GM18507 (cell line): ENCODE results near the gene KLC1.

ENCODE experiments used
- DNase-seq: peaks from one replicate; pipeline ENCODE4 v3.0.0; 2011; ENCODE audit warnings: low read depth; ENCODE audit not compliant: insufficient read length; ENCODE audit errors: extremely low spot score
- FAIRE-seq: peaks from 2 replicates; lab custom pipeline; 2011; peaks lifted over from hg19 to GRCh38; lab: Jason Lieb, UNC

KLC1 gene

DNA sequence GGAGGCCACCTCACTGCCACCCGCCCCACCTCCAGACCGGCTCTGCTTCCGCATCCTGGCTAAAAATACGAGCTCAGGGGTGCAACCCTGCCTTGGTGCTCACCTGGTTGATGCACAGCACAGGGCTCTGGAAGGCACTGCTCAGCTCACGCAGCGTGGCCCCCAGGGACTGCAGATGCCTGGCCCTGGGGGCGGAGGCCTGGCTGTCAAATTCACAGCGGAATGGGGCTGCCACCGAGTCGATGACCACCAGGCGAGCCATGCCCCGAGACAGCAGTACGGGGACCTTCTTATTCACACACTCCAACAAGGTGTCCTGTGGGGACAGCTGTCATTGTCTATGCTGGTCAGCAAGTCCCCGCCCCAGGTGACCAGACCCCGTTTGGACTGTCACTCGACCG, 70.2 kb downstream of the KLC1 start:
- FAIRE-seq (no peak), DNase-seq (no peak)

- FAIRE-seq, result no peak
- DNase-seq, result no peak
These were observed 71.1 kb downstream of the KLC1 start for GRCh38 chr14:103699901-103700752.

GRCh38 chr14:103700753-103701490, 71.9 kb downstream of the KLC1 start:
- FAIRE-seq, result no peak
- DNase-seq, result no peak

DNA sequence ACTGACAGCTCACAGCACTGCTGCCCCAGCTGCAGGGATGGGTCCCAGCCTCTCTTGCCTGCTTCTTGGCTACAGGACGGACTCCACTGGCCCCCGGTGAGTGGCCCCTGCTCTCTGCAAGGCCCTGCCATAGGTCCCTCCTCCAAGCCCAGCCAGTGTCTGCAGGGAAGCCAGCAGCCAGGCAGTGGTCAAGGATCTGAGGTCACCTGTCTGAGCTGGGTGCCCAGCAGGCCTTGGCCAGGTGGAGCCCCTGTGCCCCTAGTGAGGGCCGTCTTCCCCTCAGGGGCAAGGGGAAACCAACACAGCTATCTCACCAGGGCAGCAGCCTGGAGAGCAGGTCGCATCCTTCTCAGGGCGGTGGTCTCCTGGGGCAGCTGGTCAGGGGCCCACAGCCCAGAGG, 73.1 kb downstream of the KLC1 start:
- FAIRE-seq, result no peak

GRCh38 chr14:103702497-103703432, 73.8 kb downstream of the KLC1 start:
- no peak for DNase-seq
- no peak for FAIRE-seq

More for the DNA sequence above, 73.1 kb downstream of the KLC1 start:
- DNase-seq, result no peak

DNA sequence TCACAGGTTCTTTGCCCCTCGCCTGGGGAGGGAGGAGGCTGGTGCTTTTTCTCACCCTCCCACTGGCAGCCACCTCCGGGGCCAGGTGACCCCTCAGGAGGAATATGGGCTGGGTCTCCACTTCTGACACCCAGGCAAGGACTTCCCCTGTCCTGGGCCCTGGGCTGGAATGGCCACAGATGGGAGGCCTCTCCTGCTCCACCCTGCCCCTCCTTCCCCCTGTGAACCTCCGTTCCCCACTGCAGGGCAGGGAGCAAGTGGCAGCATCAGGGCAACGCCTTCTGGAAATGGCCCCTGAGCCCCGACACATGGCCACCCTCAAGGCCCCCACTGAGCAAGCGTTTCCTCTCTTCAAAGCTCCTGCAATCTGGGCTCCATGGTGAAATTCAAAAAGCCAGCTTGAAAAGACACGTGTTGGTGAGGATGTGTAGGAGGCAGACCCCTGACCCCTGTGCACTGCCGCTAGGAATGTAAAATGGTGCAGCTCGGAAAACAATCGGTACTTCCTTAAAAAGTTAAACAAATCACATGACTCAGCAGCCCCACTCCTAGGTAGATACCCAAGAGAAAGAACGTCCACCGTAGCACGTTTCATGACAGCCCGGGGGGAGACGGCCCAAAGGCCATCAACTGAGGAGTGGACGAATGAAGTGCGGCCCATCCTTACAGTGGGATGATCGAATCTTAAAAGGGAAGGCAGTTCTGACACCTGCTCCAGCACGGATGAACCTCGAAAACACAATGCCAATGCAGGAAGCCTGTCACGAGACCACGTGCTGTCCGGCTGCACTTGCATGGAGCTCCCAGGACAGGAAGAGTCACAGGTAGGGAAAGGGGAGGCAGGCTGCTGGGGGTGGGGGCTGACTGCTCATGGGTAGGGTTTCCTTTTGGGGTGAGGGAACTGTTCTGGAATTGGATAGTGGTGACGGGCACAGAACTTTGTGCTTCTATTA, 74.7 kb downstream of the KLC1 start:
- FAIRE-seq (no peak), DNase-seq (no peak)

DNA sequence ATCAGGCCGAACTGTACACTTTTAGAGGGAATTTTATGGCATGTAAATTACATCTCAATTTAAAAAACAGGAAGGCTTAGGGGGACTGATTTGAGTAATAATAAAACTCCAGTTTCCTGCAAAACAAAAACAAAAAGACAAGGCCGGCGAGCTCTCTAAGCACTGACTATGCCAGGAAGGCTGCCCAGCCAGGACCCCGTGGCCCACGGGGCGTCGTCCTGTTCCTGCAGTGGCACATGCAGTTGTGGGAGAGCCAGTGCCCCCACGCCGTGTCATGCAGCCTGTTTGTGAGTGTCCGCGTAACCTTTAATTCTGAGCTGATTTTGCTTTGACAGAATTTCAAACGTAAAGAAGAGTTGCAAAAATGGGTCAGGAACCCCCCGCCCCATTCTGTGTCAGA, 75.7 kb downstream of the KLC1 start:
- FAIRE-seq, result no peak
- no peak for DNase-seq

DNA sequence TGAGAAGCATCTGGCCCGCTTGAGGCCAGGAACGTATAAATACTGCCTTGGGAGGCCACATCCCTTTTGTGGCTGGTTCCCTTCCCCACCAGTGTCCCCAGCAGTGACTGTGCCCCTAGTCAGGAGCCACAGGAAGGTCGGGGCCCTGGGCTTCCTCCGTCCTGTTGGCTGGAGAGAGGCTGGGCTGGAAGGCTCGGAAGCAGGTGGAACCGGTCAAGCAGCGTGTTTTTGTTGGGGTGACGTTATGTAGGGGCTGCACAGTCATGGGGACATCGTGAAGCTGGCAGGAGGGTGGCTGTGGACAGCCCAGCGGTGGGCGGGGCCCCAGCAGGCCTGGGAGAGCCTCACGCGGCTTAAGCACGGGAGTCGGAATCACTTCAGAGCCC, 76.1 kb downstream of the KLC1 start:
- no peak for FAIRE-seq
- no peak for DNase-seq

DNA sequence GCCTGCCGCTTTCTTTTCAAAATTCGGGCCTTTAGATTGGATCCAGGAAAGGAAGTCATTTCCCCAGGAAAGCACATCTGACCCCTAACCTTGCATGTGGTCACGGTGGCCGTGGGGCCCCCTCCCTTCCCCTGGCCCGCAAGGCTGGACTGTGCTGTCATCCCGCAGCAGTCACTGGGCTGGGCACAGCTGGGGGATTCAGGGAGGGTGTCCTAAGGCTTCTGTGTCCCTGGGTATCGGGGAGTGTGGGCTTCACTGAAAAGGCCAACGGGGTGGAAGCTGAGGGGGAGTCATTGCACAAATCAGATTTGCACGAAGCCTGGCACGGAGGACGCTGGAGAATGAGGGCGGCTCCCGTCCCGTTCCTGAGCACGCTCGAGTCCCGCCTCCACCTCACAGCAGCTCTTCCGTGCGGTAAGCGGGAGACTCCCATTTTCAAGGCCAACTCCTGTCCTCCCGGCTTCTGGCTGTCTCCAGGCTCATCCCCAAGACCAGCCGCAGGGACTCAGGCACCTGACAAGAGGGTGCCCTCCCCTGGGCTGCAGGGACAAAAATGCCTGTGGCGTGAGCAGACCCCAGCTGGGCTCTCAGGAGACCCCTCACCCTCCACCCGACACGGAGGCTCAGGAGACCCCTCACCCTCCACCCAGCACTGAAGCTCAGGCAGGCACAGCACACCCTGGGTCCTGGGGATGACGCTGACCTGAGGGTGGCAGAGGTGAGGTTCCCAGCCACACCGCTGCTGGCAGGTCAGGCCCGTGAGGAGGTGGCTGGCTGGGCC, 76.7 kb downstream of the KLC1 start:
- DNase-seq (no peak), FAIRE-seq (no peak)

DNA sequence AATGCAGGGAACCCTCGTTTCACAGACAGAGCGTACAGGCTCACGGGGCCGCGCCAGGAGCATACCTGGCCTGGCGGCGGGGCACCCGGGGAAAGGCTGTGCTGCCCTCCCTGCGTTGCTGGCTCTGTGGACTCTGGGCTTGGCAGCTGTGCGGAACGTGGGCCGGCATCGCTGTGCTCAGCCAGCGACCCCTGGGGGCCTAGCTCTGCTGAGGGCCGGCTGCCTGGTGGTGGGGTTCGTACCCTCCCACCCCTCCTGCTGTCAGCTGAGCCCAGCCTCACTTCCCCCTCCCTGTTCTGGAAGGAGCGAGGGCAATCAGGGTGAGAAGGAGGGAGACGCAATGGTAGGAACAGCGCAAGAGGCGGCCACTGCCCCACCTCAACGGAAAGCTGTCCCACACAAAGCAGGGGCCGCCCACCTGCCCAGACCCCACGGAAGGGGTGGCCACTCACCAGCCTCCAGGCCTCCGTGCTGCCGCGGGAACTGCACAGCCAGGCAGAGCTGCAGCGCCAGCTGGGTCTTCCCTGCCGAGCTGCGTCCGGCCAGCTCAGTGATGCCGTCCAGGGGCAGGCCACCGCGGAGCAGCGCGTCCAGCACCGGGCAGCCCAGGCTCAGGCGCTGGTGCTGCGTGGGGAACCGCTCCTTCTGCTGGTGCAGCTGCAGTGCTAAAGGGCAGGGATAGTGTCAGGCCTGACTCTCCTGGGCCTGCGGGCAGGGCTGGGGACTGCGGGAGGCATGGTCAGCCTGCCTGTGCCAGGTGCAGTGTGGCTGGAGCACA, 77.7 kb downstream of the KLC1 start:
- DNase-seq (no peak), FAIRE-seq (no peak)

DNA sequence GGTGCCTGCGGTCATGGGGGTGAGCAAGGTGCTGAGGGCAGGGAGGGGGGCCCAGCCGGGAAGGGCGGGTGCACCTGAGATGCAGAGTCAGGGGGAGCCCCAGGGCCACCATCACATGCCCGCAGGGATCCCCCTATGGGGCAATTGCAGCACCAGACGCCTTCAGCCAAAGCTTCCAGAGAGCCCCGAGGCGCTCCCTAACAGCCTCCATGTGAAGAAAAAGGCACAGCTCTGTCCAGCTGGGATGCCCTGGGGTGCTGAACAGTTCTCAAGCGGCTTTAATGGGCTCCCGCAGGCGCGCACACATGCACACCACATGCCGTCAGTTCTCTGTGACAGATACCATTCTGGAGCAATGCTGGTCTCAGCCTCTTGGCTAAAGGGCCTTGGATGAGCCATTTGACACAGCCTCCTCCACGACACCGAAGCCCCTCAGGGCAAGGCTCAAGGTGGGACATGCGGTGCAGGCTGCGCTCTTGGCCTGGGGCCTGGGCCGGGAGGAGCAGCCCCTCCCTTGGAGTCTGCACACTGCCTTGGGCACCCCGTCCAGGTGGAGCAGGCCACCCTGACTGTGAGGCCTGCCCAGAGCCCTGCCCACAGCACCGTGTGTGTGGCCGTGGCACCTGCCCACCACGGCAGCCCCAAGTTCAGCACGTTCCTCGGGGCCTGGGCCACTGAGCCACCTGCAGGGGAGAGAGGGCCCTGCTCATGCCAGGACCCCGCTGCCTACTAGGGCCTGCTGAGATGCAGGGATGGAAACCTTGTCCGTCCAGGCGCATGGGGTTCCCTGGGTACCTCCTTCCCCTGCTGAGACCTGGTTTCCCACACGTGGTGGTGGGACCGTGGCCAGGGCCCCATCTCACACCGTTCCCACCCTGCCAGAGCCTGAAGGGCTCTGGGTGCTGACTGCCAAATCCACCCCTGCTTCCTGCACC, 78.6 kb downstream of the KLC1 start:
- DNase-seq (no peak), FAIRE-seq (no peak)

- FAIRE-seq (no peak), DNase-seq (no peak)
These were observed 79.8 kb downstream of the KLC1 start for GRCh38 chr14:103708750-103709187.

DNA sequence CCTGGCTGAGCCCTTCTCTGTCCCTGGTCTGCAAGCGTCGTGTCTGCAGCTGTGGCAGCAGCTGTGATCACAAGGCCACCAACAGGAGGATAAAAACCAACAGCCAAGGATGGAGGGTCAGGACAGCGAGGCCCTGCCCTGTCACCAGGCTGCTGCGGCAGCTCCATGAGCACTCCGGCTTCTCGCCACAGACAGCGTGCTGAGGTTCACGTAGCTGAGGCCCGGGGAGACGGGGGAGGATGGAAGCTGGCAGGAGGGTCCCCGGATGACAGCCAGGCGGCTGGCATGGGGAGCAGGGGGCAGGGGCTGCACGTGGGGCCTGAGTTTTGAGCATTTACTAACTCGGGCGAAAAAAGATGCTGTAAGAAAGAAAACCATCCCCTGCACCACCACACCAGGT, 80.8 kb downstream of the KLC1 start:
- DNase-seq (no peak), FAIRE-seq (no peak)

GRCh38 chr14:103710771-103711377, 81.9 kb downstream of the KLC1 start:
- FAIRE-seq, result no peak

GRCh38 chr14:103711516-103712431, 82.8 kb downstream of the KLC1 start:
- DNase-seq (no peak), FAIRE-seq (no peak)

More at GRCh38 chr14:103710771-103711377, 81.9 kb downstream of the KLC1 start:
- DNase-seq, result no peak
